ENCODE results near the gene VWA3B.
"Not testable (repeated sequence)": the region's sequence is repeated elsewhere in the genome, so short reads cannot be mapped to it uniquely, and the experiment has no call there.

Gene VWA3B

GRCh38 chr2:98258906-98259305 lies 171.9 kb downstream of the VWA3B start:
- DNase-seq, result no peak

- DNase-seq, result no peak
Measured at GRCh38 chr2:98263362-98263761, 176.4 kb downstream of the VWA3B start.

GRCh38 chr2:98268225-98268624 lies 181.3 kb downstream of the VWA3B start:
- not testable (repeated sequence) for DNase-seq

GRCh38 chr2:98269274-98269673 lies 182.3 kb downstream of the VWA3B start:
- DNase-seq, result peak; percentile 1 to 52

- DNase-seq, result no peak
Measured at GRCh38 chr2:98269830-98270229, 182.9 kb downstream of the VWA3B start.

GRCh38 chr2:98277162-98277859 lies 190.3 kb downstream of the VWA3B start:
- peak; percentile 15 to 68 for DNase-seq

GRCh38 chr2:98278074-98278473 lies 191.1 kb downstream of the VWA3B start:
- no peak for DNase-seq

- DNase-seq, result no peak
Measured at GRCh38 chr2:98280376-98281102, 193.6 kb downstream of the VWA3B start.

- no peak for DNase-seq
Measured at GRCh38 chr2:98281607-98282006, 194.6 kb downstream of the VWA3B start.

- DNase-seq, result no peak
Measured at GRCh38 chr2:98282109-98282508, 195.1 kb downstream of the VWA3B start.

- DNase-seq, result no peak
Measured at GRCh38 chr2:98293030-98293429, 206.1 kb downstream of the VWA3B start.

GRCh38 chr2:98293931-98294687 lies 207.1 kb downstream of the VWA3B start:
- no peak for DNase-seq

GRCh38 chr2:98294711-98295110 lies 207.7 kb downstream of the VWA3B start:
- DNase-seq, result no peak

GRCh38 chr2:98295275-98295674 lies 208.3 kb downstream of the VWA3B start:
- DNase-seq, result no peak

- no peak for DNase-seq
Measured at GRCh38 chr2:98295721-98296414, 208.9 kb downstream of the VWA3B start.

GRCh38 chr2:98296440-98296839 lies 209.5 kb downstream of the VWA3B start:
- no peak for DNase-seq

GRCh38 chr2:98297817-98298682 lies 211.1 kb downstream of the VWA3B start:
- DNase-seq, result no peak

GRCh38 chr2:98298683-98299164 lies 211.8 kb downstream of the VWA3B start:
- no peak for DNase-seq

GRCh38 chr2:98299211-98299905 lies 212.4 kb downstream of the VWA3B start:
- no peak for DNase-seq

GRCh38 chr2:98300141-98300874 lies 213.3 kb downstream of the VWA3B start:
- no peak for DNase-seq

GRCh38 chr2:98301469-98301868 lies 214.5 kb downstream of the VWA3B start:
- DNase-seq, result no peak

All from NCI-H524 (cell line).